ENCODE results near the gene EFHC2.

Gene EFHC2

GRCh38 chrX:44147130-44147529 is 196.3 kb downstream of the EFHC2 start:
- no peak for DNase-seq (ENCODE audit: low read depth)

GRCh38 chrX:44144177-44144945 is 199.1 kb downstream of the EFHC2 start:
- no peak for DNase-seq (ENCODE audit: low read depth)

- no peak for DNase-seq (ENCODE audit: low read depth)
Observed at GRCh38 chrX:44143061-44143602, 200.3 kb downstream of the EFHC2 start.

- DNase-seq (ENCODE audit: low read depth), result no peak
Observed at GRCh38 chrX:44130189-44130588, 213.3 kb downstream of the EFHC2 start.

- no peak for DNase-seq (ENCODE audit: low read depth)
Observed at GRCh38 chrX:44113337-44113736, 230.1 kb downstream of the EFHC2 start.

- DNase-seq (ENCODE audit: low read depth), result no peak
Observed at GRCh38 chrX:44106864-44107263, 236.6 kb downstream of the EFHC2 start.

- DNase-seq (ENCODE audit: low read depth), result no peak
Observed at GRCh38 chrX:44105228-44105913, 238.1 kb downstream of the EFHC2 start.

GRCh38 chrX:44104699-44105098 is 238.8 kb downstream of the EFHC2 start:
- no peak for DNase-seq (ENCODE audit: low read depth)

- no peak for DNase-seq (ENCODE audit: low read depth)
Observed at GRCh38 chrX:44101281-44101680, 242.2 kb downstream of the EFHC2 start.

- DNase-seq (ENCODE audit: low read depth), result no peak
Observed at GRCh38 chrX:44099366-44099765, 244.1 kb downstream of the EFHC2 start.
